Large intestine (tissue), 12 donors: Measurements from ENCODE around the gene LCTL. TPM values are rescaled to one million over a fixed set of nuclear protein-coding genes. Genes with fewer than 3 reads are reported as not detected.

ENCODE experiments used
- DNase-seq, 2 donors: peaks; one replicate each; pipeline versions ENCODE4 v3.0.0 to v3.0.0-alpha.2; 2013
- H3K27ac ChIP-seq: one replicate; pipeline ENCODE4 v1.5.1; 2013; ENCODE audit warnings: low read length
- H3K27me3 ChIP-seq: 2 replicates; pipeline ENCODE4 v1.6.1; 2013; ENCODE audit warnings: low read length; ENCODE audit not compliant: control insufficient read depth, insufficient read depth
- H3K36me3 ChIP-seq: 2 replicates; pipeline ENCODE4 v1.6.1; 2013; ENCODE audit warnings: low read length; ENCODE audit not compliant: control insufficient read depth, insufficient read depth
- H3K4me1 ChIP-seq: one replicate; pipeline ENCODE4 v1.6.1; 2013; ENCODE audit warnings: low read length; ENCODE audit not compliant: control insufficient read depth, insufficient read depth
- H3K4me3 ChIP-seq: one replicate; pipeline ENCODE4 v1.5.1; 2013; ENCODE audit warnings: low read length
- H3K9me3 ChIP-seq: one replicate; pipeline ENCODE4 v1.6.1; 2013; ENCODE audit warnings: mild to moderate bottlenecking, low read depth, low read length, moderate library complexity; ENCODE audit not compliant: control insufficient read depth
- WGBS: methylation state at CpG from one replicate; pipeline ENCODE4 v1.1.5; 2013; ENCODE audit warnings: low lambda C conversion rate; ENCODE audit not compliant: insufficient coverage; 5-methylcytosine and 5-hydroxymethylcytosine counted together
- long read RNA-seq, 11 donors: transcript quantifications; one replicate each; lab custom pipeline, GENCODE V29; 2026
- polyA plus RNA-seq: library from polyadenylated mRNA; unstranded; fragments of 120-200 nt; gene quantifications from one replicate; pipeline ENCODE4 v1.2.1, GENCODE V29; 2013

LCTL gene, protein sequence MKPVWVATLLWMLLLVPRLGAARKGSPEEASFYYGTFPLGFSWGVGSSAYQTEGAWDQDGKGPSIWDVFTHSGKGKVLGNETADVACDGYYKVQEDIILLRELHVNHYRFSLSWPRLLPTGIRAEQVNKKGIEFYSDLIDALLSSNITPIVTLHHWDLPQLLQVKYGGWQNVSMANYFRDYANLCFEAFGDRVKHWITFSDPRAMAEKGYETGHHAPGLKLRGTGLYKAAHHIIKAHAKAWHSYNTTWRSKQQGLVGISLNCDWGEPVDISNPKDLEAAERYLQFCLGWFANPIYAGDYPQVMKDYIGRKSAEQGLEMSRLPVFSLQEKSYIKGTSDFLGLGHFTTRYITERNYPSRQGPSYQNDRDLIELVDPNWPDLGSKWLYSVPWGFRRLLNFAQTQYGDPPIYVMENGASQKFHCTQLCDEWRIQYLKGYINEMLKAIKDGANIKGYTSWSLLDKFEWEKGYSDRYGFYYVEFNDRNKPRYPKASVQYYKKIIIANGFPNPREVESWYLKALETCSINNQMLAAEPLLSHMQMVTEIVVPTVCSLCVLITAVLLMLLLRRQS
- 0.34 TPM for polyA plus RNA-seq
- long read RNA-seq, donor 1, result 0 reads
- long read RNA-seq, donor 2, result 0 reads
- long read RNA-seq, donor 3, result 0 reads
- long read RNA-seq, donor 4, result 0 reads
- long read RNA-seq, donor 5, result 0 reads
- long read RNA-seq, donor 6, result 0 reads
- long read RNA-seq, donor 7, result 0 reads
- long read RNA-seq, donor 8, result 0 reads
- long read RNA-seq, donor 9, result 0 reads
- long read RNA-seq, donor 10, result 0 reads
- long read RNA-seq, donor 11, result 0 reads

DNA sequence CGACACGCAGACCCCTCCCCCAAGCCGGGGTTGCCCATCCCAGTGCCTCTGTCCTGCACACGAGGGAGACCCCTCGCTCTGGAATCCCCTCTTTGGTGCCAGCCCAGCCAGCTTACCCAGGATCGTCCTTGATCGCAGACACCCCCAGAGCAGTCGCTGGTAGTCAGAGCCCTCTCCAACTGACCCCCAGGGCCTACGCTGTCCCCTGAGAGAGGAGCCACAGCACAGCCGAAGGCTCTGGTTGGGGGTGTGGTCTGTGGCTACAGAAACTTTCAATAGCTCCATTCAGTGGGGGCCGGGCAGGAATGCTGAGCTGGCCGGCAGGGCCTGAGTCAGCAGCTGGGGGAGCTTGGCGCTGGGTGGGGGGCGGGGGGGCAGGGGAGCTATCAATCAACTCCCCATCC lies at the start of gene LCTL:
LCTL (minus strand) TSS at position 258 of the 404 bp plus-strand sequence. CDS start 633 bp downstream, outside the sequence.
- Histone ChIP-seq H3K4me1 (no peaks in the 10 kb centered on the region), H3K9me3 (no peaks in the 10 kb centered on the region), H3K27ac (no peak within 1 kb of the TSS), H3K27me3 (no peaks in the 10 kb centered on the region), H3K4me3 (no peak within 1 kb of the TSS), H3K36me3 (no peaks in the 10 kb centered on the region)
- no CpG with 5 or more reads among the region's 14 CpGs for WGBS
- DNase-seq, result no peak

DNA sequence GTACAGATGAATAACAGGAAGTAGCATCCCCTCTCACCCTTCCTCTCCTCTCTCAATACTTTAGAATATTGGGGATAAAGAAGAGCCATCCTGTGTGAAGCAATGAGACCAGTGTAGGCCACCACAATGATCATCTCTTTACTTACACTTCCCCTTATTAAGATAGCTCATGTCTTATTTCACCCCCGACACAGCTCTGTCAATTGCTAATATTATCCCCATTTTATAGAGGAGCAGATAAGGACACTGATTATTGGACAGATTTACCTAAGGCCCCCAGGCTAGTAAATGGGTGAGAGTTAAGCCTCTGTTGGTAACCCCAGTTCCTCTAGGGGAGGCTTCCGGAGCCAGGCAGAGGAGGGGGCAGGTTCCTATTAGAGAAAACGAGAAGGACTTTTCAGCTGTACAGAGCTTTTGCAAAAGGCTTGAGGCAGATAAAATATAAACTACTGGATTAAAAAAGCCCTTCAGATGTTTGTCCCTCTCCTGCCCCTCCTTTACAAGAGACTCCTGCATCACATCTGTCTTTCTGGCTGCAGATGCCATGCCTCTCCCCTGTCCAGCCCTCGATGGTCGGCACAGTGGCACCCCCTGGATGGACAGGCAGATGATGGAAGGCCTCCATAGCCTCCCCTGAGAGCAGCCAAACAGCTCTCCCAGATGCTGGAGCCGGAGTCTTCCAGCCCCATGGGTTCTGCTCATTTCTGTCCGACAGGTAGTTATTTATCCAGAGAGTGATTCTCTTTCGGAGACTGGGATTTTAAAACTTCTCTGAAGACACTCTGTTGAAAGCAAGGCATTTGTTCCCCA lies 49.4 kb upstream of the LCTL start:
- Histone ChIP-seq H3K9me3 (no peaks in the 10 kb centered on the region), H3K4me1 (peaks cover 3% of the 10 kb centered on the region)
- WGBS, result no CpG with 5 or more reads among the region's 8 CpGs

DNA sequence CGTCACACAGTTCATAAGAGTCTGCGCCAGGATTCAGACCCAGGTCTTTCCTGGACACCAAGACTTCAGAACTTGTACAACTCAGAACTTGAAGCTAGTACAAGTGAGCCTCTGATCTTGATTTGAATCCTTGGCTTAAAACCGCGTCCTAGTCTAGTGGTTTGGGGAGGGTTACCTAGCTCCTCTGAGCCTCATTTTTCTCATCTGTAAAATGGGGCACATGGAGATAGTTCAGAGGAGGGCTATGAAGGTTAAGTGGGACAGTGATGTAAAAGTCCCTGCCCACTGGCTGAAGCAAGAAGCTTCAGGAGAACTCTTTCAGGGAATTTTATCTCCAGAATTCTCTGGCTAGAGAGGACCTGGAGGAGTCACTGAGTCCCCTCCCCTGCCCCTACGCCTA lies 48.7 kb upstream of the LCTL start:
- no peak for DNase-seq
- no peak overlapping the region for H3K4me3 ChIP-seq
- H3K27ac ChIP-seq, result no peak overlapping the region
- no peaks in the 10 kb centered on the region for H3K9me3 ChIP-seq
- no CpG with 5 or more reads among the region's 5 CpGs for WGBS
- no peaks in the 10 kb centered on the region for H3K36me3 ChIP-seq
- no peaks in the 10 kb centered on the region for H3K27me3 ChIP-seq
- peaks cover 3% of the 10 kb centered on the region for H3K4me1 ChIP-seq

More for the DNA sequence above, 49.4 kb upstream of the LCTL start:
- Histone ChIP-seq H3K27ac (no peak overlapping the region), H3K36me3 (no peaks in the 10 kb centered on the region), H3K27me3 (no peaks in the 10 kb centered on the region), H3K4me3 (no peak overlapping the region)
- DNase-seq, result no peak

DNA sequence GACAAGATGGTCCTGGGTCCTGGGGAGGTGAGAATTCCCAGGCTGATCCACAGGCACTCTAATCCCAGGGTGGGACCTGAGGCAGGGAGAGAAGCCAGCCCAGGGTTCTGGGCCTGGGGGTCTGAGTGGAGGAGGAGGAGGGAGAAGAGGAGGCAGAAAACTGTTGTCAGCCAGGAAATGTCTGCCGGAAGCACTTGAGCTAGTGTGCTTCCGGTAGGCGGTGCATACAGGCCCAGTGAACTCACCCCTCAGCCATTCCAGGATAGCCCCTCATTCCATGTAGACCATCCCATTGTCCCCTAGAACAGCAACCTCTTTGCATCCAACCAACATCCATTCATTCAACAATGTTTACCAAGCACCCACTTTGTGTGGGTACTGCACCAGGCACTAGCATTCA lies 47.9 kb upstream of the LCTL start:
- H3K27ac ChIP-seq, result no peak overlapping the region
- WGBS, result no CpG with 5 or more reads among the region's 3 CpGs
- no peaks in the 10 kb centered on the region for H3K27me3 ChIP-seq
- no peaks in the 10 kb centered on the region for H3K36me3 ChIP-seq
- H3K4me3 ChIP-seq, result no peak overlapping the region
- no peak for DNase-seq
- no peaks in the 10 kb centered on the region for H3K9me3 ChIP-seq
- no peaks in the 10 kb centered on the region for H3K4me1 ChIP-seq

DNA sequence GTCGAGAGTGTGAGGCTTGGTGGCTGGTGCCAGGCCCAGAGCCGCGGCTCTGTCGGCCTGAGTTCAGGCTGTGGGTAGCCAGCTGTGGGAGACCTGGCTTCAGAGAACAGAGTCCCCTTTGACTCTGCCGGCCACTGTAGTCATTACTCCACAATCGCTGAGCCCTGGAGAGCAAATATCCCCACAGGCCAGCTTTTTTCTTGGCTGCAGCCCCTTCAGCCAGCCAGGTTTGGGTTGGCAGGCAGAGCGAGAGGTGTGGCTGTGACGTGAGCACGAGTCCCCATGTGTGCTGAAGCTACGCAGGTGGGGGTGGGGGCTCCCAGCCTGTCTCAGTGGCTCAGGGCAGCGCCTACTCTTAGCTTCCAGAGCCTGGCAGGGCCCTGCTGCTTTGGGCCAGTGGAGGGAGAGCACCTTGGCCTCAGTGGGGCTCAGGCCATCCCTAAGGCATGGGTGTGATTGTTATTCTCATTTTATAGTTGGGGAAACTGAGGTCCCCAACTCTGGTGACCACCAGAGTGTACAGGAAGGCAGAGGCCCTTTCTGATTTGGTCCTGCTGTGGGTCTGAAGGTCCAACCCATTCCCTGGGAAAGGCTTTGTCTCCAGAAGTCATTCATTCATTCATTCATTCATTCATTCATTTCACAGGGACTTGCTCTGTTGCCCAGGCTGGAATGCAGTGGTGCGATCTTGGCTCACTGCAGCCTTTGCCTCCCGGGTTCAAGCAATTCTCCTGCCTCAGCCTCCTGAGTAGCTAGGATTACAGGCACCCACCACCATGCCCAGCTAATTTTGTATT lies 45.7 kb upstream of the LCTL start:
- no peaks in the 10 kb centered on the region for H3K4me1 ChIP-seq
- H3K27me3 ChIP-seq, result no peaks in the 10 kb centered on the region
- no peak for DNase-seq
- no peaks in the 10 kb centered on the region for H3K9me3 ChIP-seq
- no peak overlapping the region for H3K27ac ChIP-seq
- 100% methylated on average over 1 of the region's 13 CpGs for WGBS
- H3K4me3 ChIP-seq, result no peak overlapping the region
- no peaks in the 10 kb centered on the region for H3K36me3 ChIP-seq

DNA sequence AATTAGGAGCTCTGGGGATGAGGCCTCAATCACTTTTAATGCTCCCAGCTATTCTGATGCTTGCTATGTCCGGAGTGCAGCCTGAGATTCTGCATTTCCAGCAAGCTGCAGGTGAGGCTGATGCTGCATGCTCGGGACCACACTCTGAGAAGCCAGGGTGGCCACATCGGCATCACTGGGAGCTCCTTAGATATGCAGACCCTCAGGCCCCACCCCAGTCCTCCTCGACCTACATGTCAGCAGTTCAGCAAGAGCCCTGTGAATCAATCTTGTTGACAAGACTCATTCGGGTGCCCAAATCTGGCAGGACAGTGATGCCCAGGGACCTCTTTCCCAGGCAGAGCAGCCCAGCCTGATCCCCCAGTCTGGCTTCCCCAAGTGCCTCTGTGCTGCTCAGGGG lies 44.1 kb upstream of the LCTL start:
- no peak overlapping the region for H3K4me3 ChIP-seq
- no peaks in the 10 kb centered on the region for H3K36me3 ChIP-seq
- no peaks in the 10 kb centered on the region for H3K9me3 ChIP-seq
- DNase-seq, result no peak
- no CpG with 5 or more reads among the region's 5 CpGs for WGBS
- no peak overlapping the region for H3K27ac ChIP-seq
- no peaks in the 10 kb centered on the region for H3K27me3 ChIP-seq
- H3K4me1 ChIP-seq, result no peaks in the 10 kb centered on the region

DNA sequence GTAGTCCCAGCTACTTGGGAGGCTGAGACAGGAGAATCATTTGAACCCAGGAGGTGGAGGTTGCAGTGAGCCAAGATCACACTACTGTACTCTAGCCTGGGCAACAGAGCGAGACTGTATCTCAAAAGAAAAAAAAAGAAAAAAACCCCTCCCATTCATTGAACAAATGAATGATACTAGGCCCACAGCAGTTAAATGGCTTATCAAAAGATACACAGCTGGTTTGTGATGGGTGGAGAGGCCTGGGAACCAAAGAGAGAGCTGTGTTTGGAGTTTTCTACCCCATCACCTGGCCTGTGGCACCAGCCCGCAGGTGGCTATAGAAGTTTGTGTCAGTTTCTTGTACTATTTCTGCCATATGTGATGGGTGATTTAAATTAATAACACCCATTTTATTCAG lies 43.1 kb upstream of the LCTL start:
- WGBS, result no CpG with 5 or more reads among the region's 2 CpGs
- DNase-seq, result no peak
- H3K9me3 ChIP-seq, result no peaks in the 10 kb centered on the region
- no peaks in the 10 kb centered on the region for H3K27me3 ChIP-seq
- H3K36me3 ChIP-seq, result no peaks in the 10 kb centered on the region
- no peaks in the 10 kb centered on the region for H3K4me1 ChIP-seq
- no peak overlapping the region for H3K4me3 ChIP-seq
- H3K27ac ChIP-seq, result no peak overlapping the region

DNA sequence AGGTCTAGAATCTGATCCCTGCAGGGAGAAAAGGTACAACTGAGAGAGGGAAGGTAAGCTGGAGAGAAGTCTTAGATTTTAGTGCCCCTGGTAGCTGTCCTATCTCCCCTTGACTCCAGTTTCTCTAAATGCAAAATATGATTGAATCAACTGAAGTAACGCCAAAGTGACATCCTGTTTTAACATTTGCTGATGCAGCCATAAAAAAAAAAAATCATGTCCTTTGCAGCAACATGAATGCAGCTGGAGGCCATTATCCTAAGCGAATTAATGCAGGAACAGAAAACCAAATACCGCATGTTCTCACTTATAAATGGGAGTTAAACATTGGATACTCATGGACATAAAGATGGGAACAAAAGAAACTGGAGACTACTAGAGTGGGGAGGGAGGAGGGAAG lies 42.4 kb upstream of the LCTL start:
- 100% methylated on average over 1 of the region's 3 CpGs for WGBS
- no peaks in the 10 kb centered on the region for H3K4me1 ChIP-seq
- no peak overlapping the region for H3K27ac ChIP-seq
- no peak overlapping the region for H3K4me3 ChIP-seq
- H3K27me3 ChIP-seq, result no peaks in the 10 kb centered on the region
- DNase-seq, result no peak
- H3K36me3 ChIP-seq, result no peaks in the 10 kb centered on the region
- no peaks in the 10 kb centered on the region for H3K9me3 ChIP-seq

DNA sequence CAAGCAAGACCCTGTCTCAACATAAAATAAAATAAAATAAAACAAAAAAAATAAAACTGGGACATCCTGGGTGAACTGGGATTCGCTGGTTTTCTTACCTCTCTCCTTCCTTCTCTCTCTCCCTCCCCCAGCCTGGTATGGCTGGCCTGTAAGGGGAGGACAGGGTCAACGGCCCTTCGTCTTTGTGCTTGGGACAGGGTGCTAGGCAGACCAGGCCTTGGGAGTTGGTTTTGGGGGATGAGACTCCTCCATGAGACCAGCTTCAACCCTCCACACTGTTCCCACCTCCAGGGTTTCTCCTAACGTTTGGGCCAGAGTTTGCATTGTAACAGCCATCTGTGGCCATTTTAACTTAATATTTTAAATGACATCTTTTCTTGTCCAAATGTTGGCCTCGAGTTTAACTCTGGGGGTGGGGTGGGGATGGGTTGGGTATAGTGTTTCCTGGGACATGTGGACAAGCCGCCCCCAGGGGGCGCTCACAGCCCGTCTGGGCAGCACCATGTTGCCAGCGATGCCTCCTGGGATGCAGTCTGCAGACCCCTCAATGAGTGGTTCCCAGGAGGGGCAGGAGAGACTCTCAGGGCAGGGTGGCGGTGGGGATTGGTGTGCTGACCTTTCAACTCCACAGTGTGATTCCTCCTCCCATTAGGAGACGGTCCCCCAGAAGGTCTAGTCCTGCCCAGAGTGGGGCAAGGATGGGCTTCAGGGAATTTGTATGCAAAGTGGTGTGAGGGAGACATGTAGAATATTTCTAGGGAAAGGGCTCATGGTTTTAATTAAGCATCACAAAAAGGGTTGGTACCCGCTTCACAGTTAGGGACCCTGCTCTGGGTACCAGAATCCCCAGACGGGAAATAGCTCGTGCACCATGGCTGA lies 37.7 kb upstream of the LCTL start:
- no peaks in the 10 kb centered on the region for H3K4me1 ChIP-seq
- DNase-seq, result peak; percentile 42 to 54
- no peaks in the 10 kb centered on the region for H3K27me3 ChIP-seq
- H3K4me3 ChIP-seq, result no peak overlapping the region
- 0% methylated on average over 1 of the region's 14 CpGs for WGBS
- H3K36me3 ChIP-seq, result no peaks in the 10 kb centered on the region
- H3K9me3 ChIP-seq, result no peaks in the 10 kb centered on the region
- no peak overlapping the region for H3K27ac ChIP-seq
